HG02981 (cell line): ENCODE data around the gene GSTA2.
"Not testable (repeated sequence)": the region's sequence is repeated elsewhere in the genome, so short reads cannot be mapped to it uniquely, and the experiment has no call there.

ENCODE experiments used
- ATAC-seq: cut with Tn5 transposase; IDR thresholded peaks from one replicate; pipeline ENCODE4 v1.9.1; 2021; ENCODE audit warnings: mild to moderate bottlenecking, moderate library complexity; ENCODE audit not compliant: unreplicated experiment

The GSTA2 gene

GRCh38 chr6:52726193-52726542 lies 37.1 kb downstream of the GSTA2 start:
- no peak for ATAC-seq

- ATAC-seq = no peak
Measured at GRCh38 chr6:52725535-52726192, 37.6 kb downstream of the GSTA2 start.

- no peak for ATAC-seq
Measured at GRCh38 chr6:52725143-52725534, 38.1 kb downstream of the GSTA2 start.

- ATAC-seq = peak; percentile 99
Measured at GRCh38 chr6:52724406-52725121, 38.7 kb downstream of the GSTA2 start.

- ATAC-seq = no peak
Measured at GRCh38 chr6:52724042-52724405, 39.3 kb downstream of the GSTA2 start.

- ATAC-seq = no peak
Measured at GRCh38 chr6:52720321-52720720, 43.0 kb downstream of the GSTA2 start.

- ATAC-seq = no peak
Measured at GRCh38 chr6:52718550-52718949, 44.7 kb downstream of the GSTA2 start.

GRCh38 chr6:52714761-52715160 lies 48.5 kb downstream of the GSTA2 start:
- ATAC-seq = not testable (repeated sequence)

GRCh38 chr6:52712136-52712535 lies 51.1 kb downstream of the GSTA2 start:
- no peak for ATAC-seq

GRCh38 chr6:52707963-52708680 lies 55.2 kb downstream of the GSTA2 start:
- no peak for ATAC-seq

- no peak for ATAC-seq
Measured at GRCh38 chr6:52706001-52706400, 57.3 kb downstream of the GSTA2 start.

- ATAC-seq = not testable (repeated sequence)
Measured at GRCh38 chr6:52704781-52705502, 58.3 kb downstream of the GSTA2 start.

GRCh38 chr6:52704060-52704459 lies 59.2 kb downstream of the GSTA2 start:
- no peak for ATAC-seq
